ENCODE measurements around the gene MRPS7.

The MRPS7 gene

GRCh38 chr17:75300280-75300679 lies 38.6 kb downstream of the MRPS7 start:
- no peaks in the 10 kb centered on the region for H3K9me3 ChIP-seq (ENCODE audit: insufficient read depth, low read length)

DNA sequence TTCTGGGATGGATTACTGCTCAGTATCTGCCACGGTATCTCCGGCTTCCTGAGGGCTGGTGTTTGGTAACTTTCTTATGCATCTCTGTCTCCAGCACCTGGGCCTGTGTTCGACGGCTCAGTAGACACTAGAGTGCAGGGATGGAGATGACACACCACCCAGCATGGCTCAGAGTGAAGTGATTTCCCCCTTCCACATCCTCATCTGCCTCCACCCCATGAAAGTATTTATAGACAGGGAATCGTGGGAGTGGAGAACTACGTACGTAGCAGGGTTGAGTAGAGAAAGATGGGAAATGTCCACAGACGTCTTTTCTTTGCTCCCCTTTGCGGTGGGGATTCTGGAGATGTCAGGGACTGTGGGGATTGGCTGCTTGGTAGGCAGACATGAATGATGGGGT lies 39.4 kb downstream of the MRPS7 start:
- peaks cover 29% of the 10 kb centered on the region for H3K4me1 ChIP-seq (ENCODE audit: low read length)

More at GRCh38 chr17:75300280-75300679, 38.6 kb downstream of the MRPS7 start:
- no peaks in the 10 kb centered on the region for H3K36me3 ChIP-seq (replicated peaks; ENCODE audit: low read depth, low read length)
- no peak for TF ChIP-seq EZH2phosphoT487 (IDR thresholded peaks at IDR 0.05; ENCODE audit: low read depth)
- TF ChIP-seq, protein P1, sequence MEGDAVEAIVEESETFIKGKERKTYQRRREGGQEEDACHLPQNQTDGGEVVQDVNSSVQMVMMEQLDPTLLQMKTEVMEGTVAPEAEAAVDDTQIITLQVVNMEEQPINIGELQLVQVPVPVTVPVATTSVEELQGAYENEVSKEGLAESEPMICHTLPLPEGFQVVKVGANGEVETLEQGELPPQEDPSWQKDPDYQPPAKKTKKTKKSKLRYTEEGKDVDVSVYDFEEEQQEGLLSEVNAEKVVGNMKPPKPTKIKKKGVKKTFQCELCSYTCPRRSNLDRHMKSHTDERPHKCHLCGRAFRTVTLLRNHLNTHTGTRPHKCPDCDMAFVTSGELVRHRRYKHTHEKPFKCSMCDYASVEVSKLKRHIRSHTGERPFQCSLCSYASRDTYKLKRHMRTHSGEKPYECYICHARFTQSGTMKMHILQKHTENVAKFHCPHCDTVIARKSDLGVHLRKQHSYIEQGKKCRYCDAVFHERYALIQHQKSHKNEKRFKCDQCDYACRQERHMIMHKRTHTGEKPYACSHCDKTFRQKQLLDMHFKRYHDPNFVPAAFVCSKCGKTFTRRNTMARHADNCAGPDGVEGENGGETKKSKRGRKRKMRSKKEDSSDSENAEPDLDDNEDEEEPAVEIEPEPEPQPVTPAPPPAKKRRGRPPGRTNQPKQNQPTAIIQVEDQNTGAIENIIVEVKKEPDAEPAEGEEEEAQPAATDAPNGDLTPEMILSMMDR (IDR thresholded peaks at IDR 0.05; ENCODE audit: low read depth, low read length): no peak
- no peak overlapping the region for H3K4me2 ChIP-seq (ENCODE audit: low read length)
- H3K9ac ChIP-seq (ENCODE audit: low read length): no peak overlapping the region
- H3K4me3 ChIP-seq (ENCODE audit: low read length): no peak overlapping the region
- no peaks in the 10 kb centered on the region for H3K79me2 ChIP-seq (ENCODE audit: low read length)
- H2AFZ ChIP-seq (ENCODE audit: low read depth, low read length): no peak overlapping the region
- no peaks in the 10 kb centered on the region for H3K27me3 ChIP-seq (ENCODE audit: low read depth, low read length)
- H4K20me1 ChIP-seq (ENCODE audit: insufficient read depth, low read length): no peaks in the 10 kb centered on the region
- H3K27ac ChIP-seq (ENCODE audit: low read length): no peak overlapping the region
- H3K4me1 ChIP-seq (ENCODE audit: low read length): peaks cover 35% of the 10 kb centered on the region

DNA sequence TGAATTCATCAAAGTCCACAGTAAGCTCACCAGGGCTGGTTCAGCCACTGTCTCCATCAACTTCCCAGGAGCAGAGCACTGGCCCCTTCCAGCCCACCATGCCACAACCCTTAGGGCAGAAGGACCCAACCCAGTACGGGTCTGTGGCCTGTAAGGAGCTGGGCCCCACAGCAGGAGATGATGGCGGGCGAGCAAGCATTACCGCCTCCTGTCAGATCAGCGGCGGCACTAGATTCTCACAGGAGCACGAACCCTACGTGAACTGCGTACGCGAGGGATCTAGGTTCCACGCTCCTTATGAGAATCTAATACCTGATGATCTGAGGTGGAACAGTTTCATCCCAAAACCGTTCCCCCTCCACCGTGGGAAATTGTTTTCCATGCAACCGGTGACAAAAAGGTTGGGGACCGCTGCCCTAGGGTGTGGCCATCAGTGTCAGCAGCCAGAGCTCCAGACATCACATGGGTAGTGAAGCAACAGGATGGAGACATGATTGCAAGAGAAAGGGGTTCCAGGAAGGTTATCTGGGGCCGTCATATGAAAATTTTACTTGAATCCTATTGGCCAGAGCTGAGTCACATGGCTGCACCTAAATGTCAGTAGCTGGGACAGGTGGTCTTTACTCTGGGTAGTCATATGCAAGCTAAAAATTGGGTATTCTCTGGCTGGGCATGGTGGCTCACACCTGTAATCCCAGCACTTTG lies 40.0 kb downstream of the MRPS7 start:
- Histone ChIP-seq H3K79me2 (ENCODE audit: low read length) (no peaks in the 10 kb centered on the region), H2AFZ (ENCODE audit: low read depth, low read length) (no peak overlapping the region), H3K4me2 (ENCODE audit: low read length) (no peak overlapping the region), H3K9me3 (ENCODE audit: insufficient read depth, low read length) (no peaks in the 10 kb centered on the region), H3K9ac (ENCODE audit: low read length) (no peak overlapping the region), H4K20me1 (ENCODE audit: insufficient read depth, low read length) (no peaks in the 10 kb centered on the region), H3K36me3 (replicated peaks; ENCODE audit: low read depth, low read length) (no peaks in the 10 kb centered on the region), H3K27ac (ENCODE audit: low read length) (no peak overlapping the region), H3K4me3 (ENCODE audit: low read length) (no peak overlapping the region), H3K27me3 (ENCODE audit: low read depth, low read length) (no peaks in the 10 kb centered on the region), H3K4me1 (ENCODE audit: low read length) (peaks cover 24% of the 10 kb centered on the region)
- no peak for TF ChIP-seq EZH2phosphoT487 (IDR thresholded peaks at IDR 0.05; ENCODE audit: low read depth)

More for the DNA sequence above, 39.4 kb downstream of the MRPS7 start:
- Histone ChIP-seq H3K9me3 (ENCODE audit: insufficient read depth, low read length) (no peaks in the 10 kb centered on the region), H4K20me1 (ENCODE audit: insufficient read depth, low read length) (no peaks in the 10 kb centered on the region), H3K4me2 (ENCODE audit: low read length) (no peak overlapping the region), H3K27ac (ENCODE audit: low read length) (no peak overlapping the region), H2AFZ (ENCODE audit: low read depth, low read length) (no peak overlapping the region), H3K9ac (ENCODE audit: low read length) (no peak overlapping the region), H3K27me3 (ENCODE audit: low read depth, low read length) (no peaks in the 10 kb centered on the region), H3K4me3 (ENCODE audit: low read length) (no peak overlapping the region), H3K79me2 (ENCODE audit: low read length) (no peaks in the 10 kb centered on the region), H3K36me3 (replicated peaks; ENCODE audit: low read depth, low read length) (no peaks in the 10 kb centered on the region)
- TF ChIP-seq, protein P1 (IDR thresholded peaks at IDR 0.05; ENCODE audit: low read depth, low read length): no peak
- no peak for TF ChIP-seq EZH2phosphoT487 (IDR thresholded peaks at IDR 0.05; ENCODE audit: low read depth)

DNA sequence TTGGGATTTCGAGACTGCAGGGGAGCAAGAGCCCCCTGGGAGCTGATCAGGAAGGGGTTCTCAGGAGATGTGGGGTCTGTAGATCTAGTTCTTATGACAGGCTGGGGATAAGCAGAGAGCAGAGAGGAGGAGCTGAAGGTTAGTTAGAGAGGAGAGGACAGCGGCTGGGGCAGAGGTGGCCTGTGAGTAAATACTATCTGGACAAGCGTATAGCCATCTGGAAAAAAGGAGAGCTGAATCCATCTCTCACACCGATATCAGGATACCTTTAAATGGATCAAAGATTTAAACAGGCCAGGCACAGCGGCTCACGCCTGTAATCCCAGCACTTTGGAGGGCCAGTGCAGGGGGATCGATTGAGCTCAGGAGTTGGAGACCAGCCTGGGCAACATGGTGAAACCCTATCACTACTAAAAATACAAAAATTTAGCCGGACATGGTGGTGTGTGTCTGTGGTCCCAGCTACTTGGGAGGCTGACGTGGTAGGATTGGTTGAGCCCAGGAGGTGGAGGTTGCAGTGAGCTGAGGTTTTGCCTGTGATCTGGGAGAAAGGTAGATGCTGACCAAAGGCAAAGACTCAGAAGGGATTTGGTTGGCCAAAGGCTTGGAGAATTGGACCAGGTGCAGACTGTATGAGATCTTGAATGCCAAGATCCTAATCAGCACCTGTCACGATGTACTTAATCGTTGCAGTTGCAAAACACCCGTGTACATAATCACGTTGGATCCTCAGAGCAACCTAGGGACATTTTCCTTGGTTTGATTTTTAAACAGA lies 46.5 kb downstream of the MRPS7 start:
- Histone ChIP-seq H3K4me1 (ENCODE audit: low read length) (peaks cover 14% of the 10 kb centered on the region), H2AFZ (ENCODE audit: low read depth, low read length) (no peak overlapping the region), H3K9ac (ENCODE audit: low read length) (no peak overlapping the region), H3K9me3 (ENCODE audit: insufficient read depth, low read length) (no peaks in the 10 kb centered on the region), H3K27me3 (ENCODE audit: low read depth, low read length) (no peaks in the 10 kb centered on the region), H3K27ac (ENCODE audit: low read length) (no peak overlapping the region), H3K4me2 (ENCODE audit: low read length) (no peak overlapping the region), H4K20me1 (ENCODE audit: insufficient read depth, low read length) (no peaks in the 10 kb centered on the region), H3K4me3 (ENCODE audit: low read length) (no peak overlapping the region), H3K79me2 (ENCODE audit: low read length) (no peaks in the 10 kb centered on the region), H3K36me3 (replicated peaks; ENCODE audit: low read depth, low read length) (no peaks in the 10 kb centered on the region)
- TF ChIP-seq EZH2phosphoT487 (IDR thresholded peaks at IDR 0.05; ENCODE audit: low read depth): no peak
- TF ChIP-seq, protein P1 (IDR thresholded peaks at IDR 0.05; ENCODE audit: low read depth, low read length): no peak

Data from OCI-LY3 (cell line).